Activated T-cell treated with anti-CD3 and anti-CD28 coated beads, Interleukin-2, amount 50 U/mL, for 48 hours (primary cell): ENCODE data around the gene SART3.
"Not testable (repeated sequence)": the region's sequence is repeated elsewhere in the genome, so short reads cannot be mapped to it uniquely, and the experiment has no call there.

Experiments
- DNase-seq, 2 experiments: peaks; one replicate each; pipeline ENCODE4 v3.0.0-alpha.2; 2020

SART3 gene

GRCh38 chr12:108519558-108519957 is 41.4 kb downstream of the SART3 start:
- no peak for DNase-seq

DNA sequence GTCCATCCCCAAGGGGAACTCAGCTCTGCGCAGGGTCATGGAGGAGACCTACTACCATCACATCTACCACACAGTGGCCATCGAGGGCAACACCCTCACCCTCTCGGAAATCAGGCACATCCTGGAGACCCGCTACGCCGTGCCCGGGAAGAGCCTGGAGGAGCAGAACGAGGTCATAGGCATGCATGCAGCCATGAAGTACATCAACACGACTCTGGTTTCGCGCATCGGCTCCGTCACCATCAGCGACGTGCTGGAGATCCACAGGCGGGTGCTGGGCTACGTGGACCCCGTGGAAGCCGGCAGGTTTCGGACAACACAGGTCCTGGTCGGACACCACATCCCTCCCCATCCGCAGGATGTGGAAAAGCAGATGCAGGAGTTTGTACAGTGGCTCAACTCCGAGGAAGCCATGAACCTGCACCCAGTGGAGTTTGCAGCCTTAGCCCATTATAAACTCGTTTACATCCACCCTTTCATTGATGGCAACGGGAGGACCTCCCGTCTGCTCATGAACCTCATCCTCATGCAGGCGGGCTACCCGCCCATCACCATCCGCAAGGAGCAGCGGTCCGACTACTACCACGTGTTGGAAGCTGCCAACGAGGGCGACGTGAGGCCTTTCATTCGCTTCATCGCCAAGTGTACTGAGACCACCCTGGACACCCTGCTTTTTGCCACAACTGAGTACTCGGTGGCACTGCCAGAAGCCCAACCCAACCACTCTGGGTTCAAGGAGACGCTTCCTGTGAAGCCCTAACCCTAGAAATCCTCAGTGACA is 42.1 kb downstream of the SART3 start:
- no peak for DNase-seq

GRCh38 chr12:108518101-108518715 is 42.8 kb downstream of the SART3 start:
- no peak for DNase-seq

- no peak for DNase-seq
These were observed 43.5 kb downstream of the SART3 start for GRCh38 chr12:108517288-108518100.

- DNase-seq: no peak
These were observed 44.3 kb downstream of the SART3 start for GRCh38 chr12:108516511-108517275.

DNA sequence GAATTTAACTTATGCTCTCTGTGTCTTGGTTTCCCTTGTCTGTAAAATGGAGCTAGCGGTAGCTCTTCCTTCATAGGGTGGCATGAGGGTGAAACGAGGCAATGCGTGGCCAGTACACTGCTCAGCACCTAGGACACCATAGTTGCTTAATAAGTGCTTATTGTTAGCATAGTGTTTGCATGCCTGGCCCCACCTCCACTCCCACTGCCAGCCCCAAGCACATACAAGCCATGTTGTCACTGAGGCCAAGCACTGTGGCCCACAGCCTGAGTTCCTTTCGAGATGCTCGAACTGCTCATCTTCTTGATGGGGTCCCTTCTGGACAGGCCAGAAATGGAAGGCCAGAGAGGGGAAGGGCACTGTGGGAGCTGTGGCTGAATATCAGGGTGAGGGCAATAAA is 45.1 kb downstream of the SART3 start:
- no peak for DNase-seq

- DNase-seq: peak; percentile 99 to 100
These were observed 45.8 kb downstream of the SART3 start, which contains the start of gene FICD for GRCh38 chr12:108514973-108515814. TSS of gene FICD (plus strand) at chr12:108515277. CDS start at chr12:108516973, 1,696 bp downstream.

DNA sequence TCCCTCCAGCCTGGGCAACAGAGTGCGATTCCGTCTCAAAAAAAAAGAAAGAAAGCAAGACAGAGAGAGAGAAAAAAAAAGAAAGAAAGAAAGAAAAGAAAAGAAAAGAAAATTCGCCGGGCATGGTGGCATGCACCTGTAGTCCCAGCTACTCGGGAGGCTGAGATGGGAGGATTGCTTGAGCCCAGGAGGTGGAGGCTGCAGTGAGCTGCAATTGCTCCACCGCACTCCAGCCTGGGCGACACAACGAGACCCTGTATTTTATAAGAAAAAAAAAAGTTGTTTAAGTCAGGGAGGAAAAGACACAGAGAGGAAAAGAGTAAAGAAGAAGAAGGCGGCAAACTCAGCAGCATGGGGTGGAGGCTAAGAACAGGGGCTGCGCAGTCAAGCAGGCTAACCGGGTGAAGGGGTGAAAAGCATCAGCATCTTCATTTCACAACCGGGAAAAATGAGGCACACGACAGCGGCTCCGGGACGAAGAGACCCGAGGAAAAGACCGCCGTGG is 46.5 kb downstream of the SART3 start:
- DNase-seq: no peak

- peak; percentile 77 to 81 for DNase-seq
These were observed 49.1 kb downstream of the SART3 start for GRCh38 chr12:108511633-108512540.

DNA sequence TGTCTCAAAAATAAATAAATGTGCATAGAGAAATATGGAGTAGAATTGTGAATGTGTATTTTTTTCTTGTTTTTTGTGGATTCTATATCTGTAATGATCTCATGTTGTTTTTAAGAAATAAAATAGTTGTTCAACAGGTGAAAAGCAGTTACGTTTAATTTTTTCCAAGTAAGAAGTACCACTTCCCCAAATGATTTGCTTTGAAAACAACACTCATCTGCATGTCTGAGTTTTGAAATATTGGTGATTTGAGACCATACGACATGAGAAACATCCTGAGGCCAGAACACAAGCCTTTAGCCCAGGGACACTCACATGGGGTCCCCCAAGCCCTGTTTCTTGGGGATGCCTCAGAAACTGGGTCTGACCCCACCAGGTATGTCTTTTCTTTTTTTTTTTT is 50.1 kb downstream of the SART3 start:
- DNase-seq: no peak

DNA sequence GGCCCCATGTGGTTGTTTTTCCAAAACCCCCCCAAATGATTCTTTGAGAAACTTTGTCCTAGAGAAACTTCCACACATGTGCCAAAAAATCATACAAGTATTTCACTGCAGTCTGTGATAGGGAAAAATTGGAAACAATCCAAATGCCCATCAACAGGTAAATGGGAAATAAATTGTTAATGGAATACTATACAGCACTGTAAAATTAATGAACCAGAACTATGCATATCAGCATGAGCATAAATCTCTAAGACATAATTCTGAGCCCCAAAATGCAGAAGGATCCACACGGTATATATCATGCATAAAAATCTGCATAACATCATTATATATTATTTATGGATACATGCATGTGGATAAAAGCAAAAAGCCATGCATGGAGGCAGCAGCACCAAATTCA is 51.2 kb downstream of the SART3 start:
- DNase-seq: no peak

- peak in 1 of 2 experiments; percentile 41 for DNase-seq
These were observed 52.9 kb downstream of the SART3 start for GRCh38 chr12:108507971-108508642.

DNA sequence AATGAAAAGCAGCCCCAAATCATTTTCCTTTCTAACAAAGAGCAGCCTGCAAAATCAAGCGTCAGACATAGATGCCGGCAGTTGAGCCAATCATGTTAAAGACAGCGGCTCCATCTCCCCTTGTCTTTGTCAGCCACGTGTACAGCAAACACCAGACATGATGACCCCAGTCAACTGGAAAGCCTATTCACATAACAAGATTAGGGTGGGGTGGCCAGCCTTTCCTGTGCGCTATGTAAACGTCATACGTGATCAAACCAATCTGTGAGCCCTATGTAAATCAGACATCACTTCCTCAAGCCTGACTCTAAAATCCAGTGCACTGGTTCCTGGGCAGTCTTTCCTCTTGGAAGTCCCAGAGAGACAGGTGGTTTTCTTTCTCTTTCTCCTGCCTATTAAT is 55.8 kb downstream of the SART3 start:
- DNase-seq: no peak

GRCh38 chr12:108502922-108503321 is 58.1 kb downstream of the SART3 start:
- DNase-seq: no peak

- no peak for DNase-seq
These were observed 62.8 kb downstream of the SART3 start for GRCh38 chr12:108498136-108498535.

GRCh38 chr12:108495823-108496579 is 65.0 kb downstream of the SART3 start:
- no peak for DNase-seq

- peak; percentile 38 to 46 for DNase-seq
These were observed 65.9 kb downstream of the SART3 start for GRCh38 chr12:108495054-108495453.

DNA sequence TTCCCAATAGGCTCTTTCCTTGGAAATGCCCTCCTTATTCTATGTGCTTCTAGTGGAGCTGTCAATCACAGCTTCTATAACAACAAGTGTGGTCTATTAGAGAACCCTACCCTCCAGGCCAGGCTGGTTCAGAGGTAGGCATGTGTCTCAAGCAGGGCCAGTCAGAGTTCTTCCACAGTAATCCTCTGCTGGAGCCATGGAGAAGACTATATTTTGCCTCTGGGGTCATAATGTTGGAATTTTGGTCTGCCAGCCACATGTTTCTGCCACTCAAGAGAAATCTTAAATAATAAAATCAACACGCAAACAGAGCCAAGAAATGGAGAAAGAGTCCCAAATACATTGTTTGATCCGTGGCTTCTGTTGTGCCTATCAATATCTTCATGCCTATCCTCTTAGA is 69.7 kb downstream of the SART3 start:
- no peak for DNase-seq

DNA sequence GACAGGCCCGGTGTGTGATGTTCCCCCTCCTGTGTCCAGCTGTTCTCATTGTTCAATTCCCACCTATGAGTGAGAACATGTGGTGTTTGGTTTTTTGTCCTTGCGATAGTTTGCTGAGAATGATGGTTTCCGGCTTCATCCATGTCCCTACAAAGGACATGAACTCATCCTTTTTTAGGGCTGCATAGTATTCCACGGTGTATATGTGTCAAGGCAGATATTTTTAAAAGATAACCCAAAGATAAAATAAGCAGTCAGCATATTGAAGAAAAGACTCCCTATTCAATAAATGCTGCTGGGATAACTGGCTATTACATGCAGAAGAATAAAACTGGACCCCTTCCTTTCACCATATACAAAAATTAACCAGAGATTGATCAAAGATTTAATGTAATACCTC is 73.9 kb downstream of the SART3 start:
- not testable (repeated sequence) for DNase-seq
